NCI-H2171 treated with DMSO at 0.1 percent for 48 hours (cell line): ENCODE measurements around the gene APBA2.
A peak's percentile ranks its signal among the peaks of the same experiment; 100 is the strongest.

Experiments
- DNase-seq: peaks from one replicate; lab custom pipeline; 2025; lab: John Stamatoyannopoulos, UW

The APBA2 gene

GRCh38 chr15:29058903-29059539 lies 173.2 kb downstream of the APBA2 start:
- no peak for DNase-seq

DNA sequence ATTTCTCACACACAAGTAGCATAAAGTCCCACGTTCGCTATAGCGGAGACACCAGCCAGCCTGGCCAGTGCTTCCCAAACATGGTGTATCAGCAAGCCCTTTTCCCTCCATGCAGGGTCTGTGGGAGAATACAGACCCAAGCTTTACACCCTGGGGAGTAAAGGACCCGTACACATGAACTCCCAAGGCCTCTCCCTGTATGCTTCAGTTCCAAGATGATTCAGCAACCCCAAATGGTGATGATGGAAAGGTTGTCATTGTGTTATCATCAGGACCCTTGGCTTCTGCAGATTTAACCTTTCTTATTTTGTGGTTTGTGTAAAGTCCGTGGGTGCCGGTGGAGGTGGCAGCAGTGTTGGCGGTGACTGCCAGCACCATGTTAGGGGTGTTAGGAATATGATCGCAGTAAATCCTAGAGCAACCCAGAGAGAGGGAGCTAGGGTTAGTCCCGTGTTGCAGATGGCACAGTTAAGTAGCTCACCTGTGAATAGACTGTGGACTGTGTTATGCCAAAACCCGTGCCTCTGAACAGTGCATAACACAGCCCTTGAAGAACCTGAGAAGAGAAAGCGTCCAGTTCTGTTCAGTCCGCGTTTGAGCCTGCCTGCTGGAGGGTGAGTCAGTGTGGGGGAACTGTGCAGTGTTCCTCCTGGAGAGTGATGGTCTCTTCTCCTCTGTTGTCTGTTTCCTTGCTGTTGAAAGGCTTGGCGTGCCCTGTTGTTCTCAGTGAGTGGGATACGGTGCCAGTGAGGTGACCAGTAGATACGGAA lies 174.3 kb downstream of the APBA2 start:
- DNase-seq, result no peak

DNA sequence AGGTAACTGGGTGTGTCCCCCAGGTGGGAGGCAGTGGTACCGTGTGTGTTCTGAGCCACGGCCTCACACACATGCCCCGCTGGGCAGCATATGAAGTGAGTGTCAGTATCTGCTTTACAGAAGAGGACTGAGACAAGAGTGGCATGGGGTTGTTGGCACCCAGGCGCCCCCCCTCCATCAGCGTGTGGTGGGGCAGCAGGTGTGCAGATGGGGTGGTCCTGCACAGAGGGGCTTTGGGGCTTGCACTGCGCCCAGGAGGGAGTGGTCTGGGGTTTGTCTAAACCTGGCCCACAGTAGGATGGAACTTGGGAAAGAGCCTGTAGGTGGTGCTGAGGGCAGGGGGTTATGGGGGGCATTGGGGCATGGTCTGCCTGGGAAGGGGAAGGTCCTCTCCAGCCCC lies 176.0 kb downstream of the APBA2 start:
- no peak for DNase-seq

GRCh38 chr15:29062179-29062591 lies 176.4 kb downstream of the APBA2 start:
- DNase-seq, result no peak

DNA sequence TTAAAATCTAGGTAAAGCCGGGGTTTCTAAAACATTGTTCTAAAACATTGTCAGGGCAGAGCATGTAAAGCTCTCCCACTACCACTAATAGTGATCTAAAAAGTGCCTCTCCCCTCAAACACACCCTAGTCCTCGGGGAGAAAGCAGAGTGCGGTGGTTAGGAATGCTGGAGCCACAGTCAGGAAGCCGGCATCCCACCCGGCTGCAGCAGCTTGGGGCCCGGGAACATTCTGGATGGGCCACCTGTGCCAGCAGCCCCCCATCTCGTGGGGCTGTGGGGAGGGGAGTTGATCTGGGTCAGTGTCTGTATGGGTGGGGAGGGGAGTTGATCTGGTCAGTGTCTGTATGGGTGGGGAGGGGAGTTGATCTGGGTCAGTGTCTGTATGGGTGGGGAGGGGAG lies 176.9 kb downstream of the APBA2 start:
- DNase-seq, result no peak

DNA sequence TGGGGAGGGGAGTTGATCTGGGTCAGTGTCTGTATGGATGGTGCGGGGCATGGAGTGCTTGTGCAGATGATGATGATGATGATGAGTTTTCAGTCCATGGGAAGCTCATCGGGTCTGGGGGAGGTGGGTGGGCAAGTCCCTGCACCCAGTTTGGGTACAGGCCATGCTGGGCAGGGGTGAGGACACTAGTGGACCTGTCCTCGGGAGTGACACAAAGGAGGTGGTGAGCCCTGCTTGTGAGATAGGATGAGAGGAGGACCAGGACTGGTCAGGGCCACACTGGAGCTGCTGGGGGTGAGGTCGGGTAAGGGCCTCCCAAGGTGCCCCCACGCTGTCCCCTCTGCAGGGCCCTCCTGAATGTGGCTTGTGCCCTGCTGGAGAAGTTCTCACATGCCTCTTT lies 177.9 kb downstream of the APBA2 start:
- DNase-seq, result no peak

DNA sequence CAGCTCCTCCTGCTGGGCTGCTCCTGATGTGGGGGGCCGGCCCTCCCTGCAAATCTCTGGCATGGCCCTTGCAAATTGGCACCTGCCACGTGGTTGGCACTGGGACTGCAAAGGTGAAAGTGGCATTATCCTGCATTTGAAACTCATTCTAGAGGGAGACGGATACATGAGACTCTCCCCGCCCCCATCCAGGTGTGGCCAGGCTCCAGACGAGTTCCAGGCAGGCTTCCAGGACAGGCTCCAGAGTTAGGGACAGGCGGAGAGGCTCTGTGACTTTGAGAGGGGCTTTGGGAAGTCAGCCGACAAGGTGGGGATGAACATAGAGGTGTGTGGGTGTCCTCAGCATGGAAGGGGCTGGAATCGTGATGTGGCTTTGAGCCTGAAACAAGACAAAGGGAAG lies 178.5 kb downstream of the APBA2 start:
- DNase-seq, result peak; percentile 12

GRCh38 chr15:29064731-29065130 lies 179.0 kb downstream of the APBA2 start:
- DNase-seq, result no peak

- DNase-seq, result no peak
These were observed 179.8 kb downstream of the APBA2 start for GRCh38 chr15:29065571-29065970.

GRCh38 chr15:29066310-29066709 lies 180.5 kb downstream of the APBA2 start:
- DNase-seq, result no peak

DNA sequence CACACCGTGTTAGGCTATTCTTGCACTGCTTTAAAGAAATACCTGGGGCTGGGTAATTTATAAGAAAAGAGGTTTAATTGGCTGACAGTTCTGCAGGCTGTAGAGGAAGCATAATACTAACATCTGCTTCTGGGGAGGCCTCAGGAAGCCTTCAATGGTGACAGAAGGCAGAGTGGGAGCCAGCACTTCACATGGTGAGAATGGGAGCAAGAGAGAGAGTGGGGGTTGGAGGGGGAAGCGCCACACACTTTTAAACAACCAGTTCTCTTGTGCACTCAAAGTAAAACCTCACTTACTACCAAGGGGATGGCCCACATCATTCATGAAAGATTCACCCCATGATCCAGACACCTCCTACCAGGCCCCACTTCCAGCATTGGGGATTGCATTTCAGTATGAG lies 181.1 kb downstream of the APBA2 start:
- DNase-seq, result peak; percentile 19

DNA sequence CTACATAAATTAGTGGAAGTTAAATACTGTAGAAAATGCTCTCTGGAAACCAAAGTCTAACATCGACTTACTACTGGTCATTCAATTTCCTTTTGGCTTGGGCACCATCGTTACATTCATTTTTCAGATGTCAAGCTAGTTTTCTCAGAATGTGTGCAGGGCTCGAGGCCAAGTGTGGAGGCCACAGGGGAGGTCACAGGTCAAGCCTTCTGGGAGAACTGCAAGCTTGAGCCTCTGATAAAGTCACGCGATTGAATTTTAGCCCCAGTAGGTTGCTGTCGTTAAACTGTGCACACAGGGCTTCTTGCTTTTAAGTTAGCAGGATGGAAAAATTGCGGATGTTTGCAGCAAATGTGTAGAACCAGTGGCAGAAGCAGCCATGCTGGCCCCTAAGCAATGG lies 182.2 kb downstream of the APBA2 start:
- DNase-seq, result no peak

DNA sequence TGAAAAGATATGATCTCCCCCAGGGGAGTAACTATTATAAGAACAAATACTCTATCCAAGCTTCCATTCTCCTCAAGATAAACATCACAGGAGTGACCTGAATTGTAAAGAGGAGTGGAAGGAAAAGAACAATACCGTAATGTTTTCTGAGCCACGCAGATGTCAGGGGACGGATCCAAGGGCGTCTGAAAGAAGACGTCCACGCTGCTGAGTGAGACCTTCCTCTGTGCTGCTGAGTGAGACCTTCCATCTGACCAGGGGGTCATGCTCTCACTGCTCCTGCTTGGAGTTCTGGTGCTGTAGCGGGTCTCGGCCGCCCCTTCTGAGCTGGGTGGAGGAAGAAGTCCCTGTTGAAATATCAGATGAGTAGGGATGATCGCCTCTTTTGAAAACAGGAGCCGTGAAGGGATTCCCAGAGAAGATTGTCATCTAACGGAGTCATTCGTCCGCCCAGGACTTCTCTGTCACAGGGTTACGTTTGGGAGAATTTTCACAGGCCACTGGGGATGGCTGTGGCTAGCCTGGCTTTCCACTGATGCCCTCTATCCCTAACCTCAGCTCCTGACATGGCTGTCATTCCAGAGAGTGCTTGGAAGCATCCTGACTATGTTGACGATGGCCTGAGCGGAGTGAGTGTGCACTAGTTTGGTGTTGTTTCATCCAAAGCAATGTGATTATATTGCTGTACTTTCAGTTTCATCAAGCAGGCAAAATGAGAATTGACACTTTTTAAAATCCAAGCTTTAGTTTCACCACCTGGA lies 184.9 kb downstream of the APBA2 start:
- DNase-seq, result no peak

- DNase-seq, result peak; percentile 70
These were observed 185.6 kb downstream of the APBA2 start for GRCh38 chr15:29071232-29071881.

- DNase-seq, result no peak
These were observed 186.1 kb downstream of the APBA2 start for GRCh38 chr15:29071882-29072273.

- DNase-seq, result no peak
These were observed 186.7 kb downstream of the APBA2 start for GRCh38 chr15:29072444-29072843.

GRCh38 chr15:29074045-29074444 lies 188.3 kb downstream of the APBA2 start:
- no peak for DNase-seq

GRCh38 chr15:29078541-29078940 lies 192.8 kb downstream of the APBA2 start:
- DNase-seq, result no peak

- DNase-seq, result no peak
These were observed 193.7 kb downstream of the APBA2 start for GRCh38 chr15:29079479-29079878.

DNA sequence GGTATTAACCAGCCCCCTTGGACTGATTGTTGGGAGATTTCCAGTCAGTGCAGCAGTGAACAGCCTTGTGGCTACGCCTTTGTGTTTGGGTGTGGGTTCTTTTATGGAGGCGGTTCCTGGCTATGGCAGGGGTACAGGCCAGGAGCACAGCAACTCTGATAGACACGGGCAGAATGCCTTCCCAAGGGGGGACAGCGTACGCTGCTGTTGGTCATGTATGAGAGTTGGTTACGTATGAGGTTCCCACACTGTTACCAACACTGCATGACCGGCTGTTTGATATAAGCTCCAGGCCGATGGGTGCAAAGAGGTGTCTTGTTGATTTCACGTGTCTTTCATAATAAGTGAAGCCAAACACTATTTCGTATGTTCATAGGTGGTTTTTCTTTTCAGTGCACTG lies 196.0 kb downstream of the APBA2 start:
- no peak for DNase-seq

DNA sequence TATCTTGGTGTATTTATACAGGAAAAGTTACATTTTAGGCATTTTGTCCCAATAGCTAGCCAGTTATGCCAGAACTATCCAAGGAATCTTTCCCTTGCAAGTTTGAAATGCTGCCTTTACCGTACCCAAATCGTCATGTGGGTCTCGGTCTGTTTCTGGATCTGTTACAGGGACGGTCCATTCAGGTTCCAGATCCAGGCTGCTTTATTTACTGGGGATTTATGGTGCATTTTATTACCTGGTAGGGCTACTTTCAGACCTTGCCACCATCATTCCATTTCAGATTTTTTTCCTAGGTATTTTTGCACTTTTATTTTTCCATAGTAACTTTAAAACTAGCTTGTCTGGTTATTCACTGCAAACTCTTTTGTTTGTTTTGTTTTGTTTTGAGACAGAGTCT lies 197.4 kb downstream of the APBA2 start:
- no peak for DNase-seq

DNA sequence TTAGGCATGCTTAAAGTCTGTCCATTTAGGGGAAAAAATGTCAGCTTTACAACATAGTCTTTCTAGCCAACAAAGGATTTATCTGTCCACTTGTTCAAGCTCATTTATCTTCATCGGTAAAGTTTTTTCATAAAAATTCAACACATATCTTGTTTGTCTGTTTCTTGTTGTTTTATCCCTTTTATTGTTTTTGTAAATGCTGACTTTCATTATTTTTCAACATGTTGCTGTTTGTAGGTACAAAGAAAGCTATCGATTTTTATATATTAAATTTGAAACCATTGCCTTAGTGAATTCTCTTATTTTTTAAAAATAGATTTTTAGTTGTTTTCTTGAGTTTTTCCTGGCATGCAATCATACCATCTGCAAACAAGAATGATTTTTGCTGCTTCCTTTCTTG lies 198.1 kb downstream of the APBA2 start:
- no peak for DNase-seq

- DNase-seq, result peak; percentile 50
These were observed 200.2 kb downstream of the APBA2 start for GRCh38 chr15:29086001-29086400.
